HG03060 (cell line): ENCODE results near the gene CTRB1.
"Not testable (repeated sequence)": the region's sequence is repeated elsewhere in the genome, so short reads cannot be mapped to it uniquely, and the experiment has no call there.

ENCODE experiments used
- ATAC-seq: cut with Tn5 transposase; IDR thresholded peaks from one replicate; pipeline ENCODE4 v1.9.1; 2021; ENCODE audit warnings: low read depth, moderate number of reproducible peaks; ENCODE audit not compliant: unreplicated experiment

Gene CTRB1

GRCh38 chr16:75203667-75204409, 14.9 kb upstream of the CTRB1 start:
- no peak for ATAC-seq

- no peak for ATAC-seq
Observed at GRCh38 chr16:75204410-75204758, 14.4 kb upstream of the CTRB1 start.

- ATAC-seq = not testable (repeated sequence)
Observed at GRCh38 chr16:75204905-75205304, 13.9 kb upstream of the CTRB1 start.

GRCh38 chr16:75205438-75205837, 13.3 kb upstream of the CTRB1 start:
- not testable (repeated sequence) for ATAC-seq

- not testable (repeated sequence) for ATAC-seq
Observed at GRCh38 chr16:75205961-75206748, 12.6 kb upstream of the CTRB1 start.

- ATAC-seq = no peak
Observed at GRCh38 chr16:75206749-75207451, 11.9 kb upstream of the CTRB1 start, which contains the start of gene CTRB2. CTRB2 (minus strand) TSS chr16:75207161; CDS start chr16:75207141, 20 bp downstream.

- no peak for ATAC-seq
Observed at GRCh38 chr16:75207831-75208230, 11.0 kb upstream of the CTRB1 start.

GRCh38 chr16:75208242-75208825, 10.5 kb upstream of the CTRB1 start:
- ATAC-seq = no peak

GRCh38 chr16:75208861-75209505, 9.8 kb upstream of the CTRB1 start:
- no peak for ATAC-seq

GRCh38 chr16:75209514-75209913, 9.3 kb upstream of the CTRB1 start:
- not testable (repeated sequence) for ATAC-seq

GRCh38 chr16:75209944-75210343, 8.8 kb upstream of the CTRB1 start:
- no peak for ATAC-seq

- ATAC-seq = not testable (repeated sequence)
Observed at GRCh38 chr16:75211286-75211685, 7.5 kb upstream of the CTRB1 start.

GRCh38 chr16:75216127-75216526, 2.7 kb upstream of the CTRB1 start:
- no peak for ATAC-seq

- ATAC-seq = no peak
Observed at GRCh38 chr16:75216576-75216975, 2.2 kb upstream of the CTRB1 start.

GRCh38 chr16:75217389-75217851, 1.4 kb upstream of the CTRB1 start:
- ATAC-seq = no peak

- ATAC-seq = no peak
Observed at GRCh38 chr16:75219088-75219487, 300 bp downstream of the CTRB1 start.

- no peak for ATAC-seq
Observed at GRCh38 chr16:75219838-75220237, 1.1 kb downstream of the CTRB1 start.

GRCh38 chr16:75222271-75222783, 3.5 kb downstream of the CTRB1 start:
- ATAC-seq = no peak

- ATAC-seq = not testable (repeated sequence)
Observed at GRCh38 chr16:75223129-75223528, 4.3 kb downstream of the CTRB1 start.
